Ovary (tissue), 3 donors: ENCODE measurements around the gene DERA.
"Not testable (repeated sequence)": the region's sequence is repeated elsewhere in the genome, so short reads cannot be mapped to it uniquely, and the experiment has no call there.

Experiments
- EP300 ChIP-seq: sonication (generic); formaldehyde crosslinking; IDR thresholded peaks from one replicate; pipeline ENCODE4 v1.6.1; 2017; ENCODE audit warnings: antibody characterized with exemption
- POLR2A ChIP-seq: fragments of 450-650 bp; IDR thresholded peaks from one replicate; pipeline ENCODE4 v1.6.1; 2017; ENCODE audit warnings: antibody characterized with exemption, mild to moderate bottlenecking, moderate library complexity
- TF ChIP-seq, protein P1 (sequence below), 3 donors: fragments of 450-650 bp in 2 of 3; fragments of 200-600 bp in 1 of 3; IDR thresholded peaks; one replicate each; pipeline versions ENCODE4 v1.5.1 to v1.8.0; 2016 to 2022; ENCODE audit warnings: antibody characterized with exemption in 3 of 3, mild to moderate bottlenecking in 1 of 3
- donor health status: DM: no; HTN: no; CAD: no.

GRCh38 chr12:16014394-16014793 is 103.3 kb downstream of the DERA start:
- TF ChIP-seq, protein P1, sequence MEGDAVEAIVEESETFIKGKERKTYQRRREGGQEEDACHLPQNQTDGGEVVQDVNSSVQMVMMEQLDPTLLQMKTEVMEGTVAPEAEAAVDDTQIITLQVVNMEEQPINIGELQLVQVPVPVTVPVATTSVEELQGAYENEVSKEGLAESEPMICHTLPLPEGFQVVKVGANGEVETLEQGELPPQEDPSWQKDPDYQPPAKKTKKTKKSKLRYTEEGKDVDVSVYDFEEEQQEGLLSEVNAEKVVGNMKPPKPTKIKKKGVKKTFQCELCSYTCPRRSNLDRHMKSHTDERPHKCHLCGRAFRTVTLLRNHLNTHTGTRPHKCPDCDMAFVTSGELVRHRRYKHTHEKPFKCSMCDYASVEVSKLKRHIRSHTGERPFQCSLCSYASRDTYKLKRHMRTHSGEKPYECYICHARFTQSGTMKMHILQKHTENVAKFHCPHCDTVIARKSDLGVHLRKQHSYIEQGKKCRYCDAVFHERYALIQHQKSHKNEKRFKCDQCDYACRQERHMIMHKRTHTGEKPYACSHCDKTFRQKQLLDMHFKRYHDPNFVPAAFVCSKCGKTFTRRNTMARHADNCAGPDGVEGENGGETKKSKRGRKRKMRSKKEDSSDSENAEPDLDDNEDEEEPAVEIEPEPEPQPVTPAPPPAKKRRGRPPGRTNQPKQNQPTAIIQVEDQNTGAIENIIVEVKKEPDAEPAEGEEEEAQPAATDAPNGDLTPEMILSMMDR (IDR thresholded peaks at IDR 0.05) = not testable (repeated sequence)
- not testable (repeated sequence) for TF ChIP-seq EP300, POLR2A
